Head of caudate nucleus (tissue), 42 donors: ENCODE data around the gene P3H2.

Source experiments
- DNase-seq, 42 donors: peaks; one replicate each; pipeline versions ENCODE4 v3.0.0 to v3.0.0-alpha.2; 2020 to 2021; ENCODE audit warnings: mixed read lengths in 7 of 42
- intact Hi-C: fragments of 100-400 bp; cut with DNase I; formaldehyde crosslinking; loops from one replicate; pipeline ENCODE4 v1.15.0; 2022

P3H2 gene

DNA sequence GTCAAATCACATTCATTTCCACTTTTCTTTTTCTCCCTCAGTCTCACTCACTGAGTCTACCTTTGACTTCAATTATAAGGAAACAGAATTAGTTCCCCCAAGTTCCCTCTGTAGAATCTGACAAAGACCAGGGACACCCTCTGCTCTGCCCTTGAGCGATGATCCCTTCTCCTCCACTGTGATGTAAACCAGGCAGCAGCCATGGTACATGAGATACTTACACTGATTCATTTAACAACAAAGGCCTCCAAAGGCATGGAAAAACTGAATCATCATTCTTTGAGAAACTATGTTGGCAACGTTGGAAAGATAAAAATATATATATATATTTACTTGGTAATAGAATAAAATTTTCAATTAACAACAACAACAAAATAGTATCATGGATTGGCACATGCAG is 84.1 kb downstream of the P3H2 start:
- intact Hi-C loops = no loop called here
- DNase-seq = no peak

DNA sequence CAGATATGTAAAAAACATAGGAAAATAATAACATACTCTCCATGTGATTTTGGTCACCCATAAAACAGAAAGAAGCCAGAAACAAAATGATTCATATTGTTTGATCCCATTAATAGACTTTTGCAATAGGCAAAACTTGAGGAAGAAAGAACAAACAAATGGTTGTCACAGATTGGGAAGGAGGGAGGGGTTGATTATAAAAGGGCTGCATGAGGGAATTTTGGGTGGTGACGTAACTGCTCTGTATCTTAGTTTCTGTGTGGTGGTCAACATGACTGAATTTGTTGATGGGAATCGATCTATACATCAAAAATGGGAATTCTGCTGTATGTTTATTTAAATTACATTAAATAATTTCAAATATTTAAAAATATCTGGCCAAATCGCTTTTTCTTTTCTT is 86.3 kb downstream of the P3H2 start:
- no peak for DNase-seq
- intact Hi-C loops = no loop called here

DNA sequence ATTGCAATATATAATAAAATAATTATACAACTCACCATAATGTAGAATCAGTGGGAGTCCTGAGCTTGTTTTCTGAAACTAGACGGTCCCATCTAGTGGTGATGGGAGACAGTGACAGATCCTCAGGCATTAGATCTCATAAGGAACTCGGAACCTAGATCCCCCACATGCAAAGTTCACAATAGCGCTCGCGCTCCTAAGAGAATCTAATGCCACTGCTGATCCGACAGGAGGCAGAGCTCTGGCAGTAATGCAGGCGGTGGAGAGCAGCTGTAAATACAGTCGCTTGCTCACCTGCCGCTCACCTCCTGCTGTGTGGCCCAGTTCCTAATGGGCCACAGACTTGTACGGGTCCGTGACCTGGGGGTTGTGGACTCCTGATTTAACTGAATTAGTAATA is 87.8 kb downstream of the P3H2 start:
- intact Hi-C loops = no loop called here
- DNase-seq = no peak

DNA sequence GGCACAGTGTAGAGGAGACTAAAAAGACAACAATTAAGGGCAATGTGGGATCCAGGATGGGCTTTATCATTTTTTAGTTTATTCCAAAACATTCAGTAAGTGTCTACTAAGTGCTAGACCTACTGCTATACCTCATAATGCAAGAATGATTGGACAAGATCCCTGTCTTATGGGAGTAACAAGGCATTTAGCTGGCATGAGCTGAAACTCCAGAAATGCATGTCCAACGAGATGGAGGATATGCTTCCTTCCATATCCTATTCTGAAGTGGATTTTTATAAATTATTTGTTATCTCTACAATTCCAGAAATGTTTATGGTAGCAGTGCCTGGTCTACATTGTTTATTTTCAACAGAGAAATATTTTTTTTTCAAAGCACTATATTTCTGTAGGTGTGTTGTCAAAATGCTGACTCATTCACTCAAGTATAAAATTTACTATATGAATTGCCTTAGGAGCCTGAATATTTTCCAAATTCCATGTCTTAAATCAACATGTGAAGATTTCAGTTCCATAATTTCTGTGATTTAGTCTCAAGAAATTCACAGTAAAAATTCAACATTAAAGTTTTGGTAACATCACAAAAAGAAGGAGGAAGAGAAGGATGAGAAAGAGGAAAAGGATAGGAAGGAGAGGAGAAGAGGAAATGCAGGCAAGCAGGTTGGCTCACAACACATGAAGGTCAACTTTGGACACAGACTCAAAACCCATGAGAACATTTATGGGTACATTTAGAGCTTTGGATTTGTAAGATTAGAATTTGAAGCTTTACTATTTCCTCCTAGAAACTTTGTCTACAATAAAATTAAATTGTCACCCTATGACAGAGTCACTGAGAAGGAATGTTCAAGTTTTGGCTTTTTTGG is 88.6 kb downstream of the P3H2 start:
- intact Hi-C loops = no loop called here
- no peak for DNase-seq

DNA sequence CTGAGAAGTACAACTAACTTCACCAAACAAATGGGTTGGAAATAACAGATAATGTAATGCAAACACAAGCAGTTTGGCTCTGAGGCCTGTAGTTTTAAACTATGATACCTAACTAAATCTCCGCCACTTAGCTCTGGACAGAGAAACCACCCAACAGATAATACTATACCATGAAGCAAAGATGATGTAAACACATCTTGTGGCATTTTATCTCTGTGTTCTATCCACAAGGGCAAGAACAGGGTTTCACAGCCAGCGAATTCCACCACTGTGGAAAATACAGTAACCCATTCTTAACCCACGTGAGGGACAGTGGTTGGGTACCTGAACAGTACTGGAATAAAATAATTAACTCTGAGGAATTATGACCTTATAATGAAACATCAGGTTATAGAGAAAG is 93.6 kb downstream of the P3H2 start:
- intact Hi-C loops = no loop called here
- no peak for DNase-seq

DNA sequence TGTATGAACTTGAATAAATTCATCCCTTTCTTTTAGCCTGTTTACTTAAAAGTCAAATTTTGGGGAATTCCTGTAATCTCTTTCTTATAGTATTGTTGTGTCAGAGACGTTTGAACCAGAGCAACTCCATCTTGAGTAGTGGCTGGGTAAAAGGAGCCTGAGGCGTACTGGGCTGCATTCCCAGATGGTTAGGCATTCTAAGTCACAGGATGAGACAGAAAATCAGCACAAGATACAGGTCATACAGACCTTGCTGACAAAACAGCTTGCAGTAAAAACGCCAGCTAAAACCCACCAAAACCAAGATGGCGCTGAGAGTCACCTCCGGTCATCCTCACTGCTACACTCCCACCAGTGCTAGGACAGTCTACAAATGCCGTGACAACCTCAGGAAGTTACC is 94.5 kb downstream of the P3H2 start:
- intact Hi-C loops = no loop called here
- no peak for DNase-seq

DNA sequence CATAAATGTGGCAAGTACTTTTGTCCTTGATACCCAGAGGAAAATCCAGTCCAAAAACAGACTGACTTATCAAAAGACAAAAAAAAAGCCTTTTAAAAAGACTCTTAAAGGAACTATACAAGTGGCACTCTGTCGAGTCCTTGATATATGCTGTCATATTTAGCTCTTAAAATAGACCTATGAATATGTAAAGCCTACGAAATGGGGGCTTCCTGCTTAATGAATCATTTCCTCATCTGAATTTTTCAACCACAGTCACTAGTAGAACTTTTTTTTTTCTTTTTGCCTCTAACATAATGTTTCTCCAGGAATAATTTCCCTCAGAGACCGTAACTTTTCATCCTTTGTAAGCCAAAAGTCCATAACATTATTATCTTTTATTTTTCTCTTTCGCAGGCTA is 95.8 kb downstream of the P3H2 start:
- DNase-seq = no peak

DNA sequence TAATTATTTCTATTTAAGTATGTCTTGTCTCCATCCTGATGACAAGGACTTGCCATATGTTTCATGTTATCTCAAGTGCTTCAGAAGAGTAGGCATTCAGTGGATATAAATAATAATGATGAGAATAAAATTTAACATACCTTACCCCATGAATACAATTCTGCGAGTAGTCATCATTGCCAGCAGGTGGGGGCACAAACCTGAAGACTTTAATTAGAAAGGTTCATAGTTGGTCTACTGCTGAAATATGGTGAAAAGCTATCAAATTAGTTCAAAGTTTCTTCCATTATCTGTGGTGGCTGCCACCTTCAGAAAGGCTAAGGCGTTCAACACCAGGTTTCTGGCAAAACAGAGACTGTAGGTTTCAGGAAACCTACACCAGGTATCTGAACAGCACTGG is 100.9 kb downstream of the P3H2 start:
- intact Hi-C loops = no loop called here
- DNase-seq = no peak

More for the DNA sequence above, 95.8 kb downstream of the P3H2 start:
- intact Hi-C loops = no loop called here

DNA sequence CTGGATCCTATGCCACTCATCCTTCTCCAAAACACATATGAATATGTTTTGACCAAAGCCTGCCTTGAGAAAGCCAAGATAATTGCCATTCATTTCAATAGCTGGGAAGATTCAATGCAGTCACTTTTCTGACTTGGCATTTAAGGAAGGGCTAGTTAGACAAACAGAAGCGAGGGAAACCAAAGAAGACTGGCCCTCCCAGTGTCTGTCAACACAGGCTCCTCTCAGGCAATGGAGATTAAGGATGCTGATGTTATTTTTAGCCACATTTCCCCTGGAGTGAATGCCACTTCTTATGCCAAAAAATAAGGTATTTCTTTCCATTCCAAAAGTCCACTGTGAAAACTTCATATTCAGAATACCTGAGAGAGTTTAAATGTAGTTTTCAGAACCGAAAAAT is 101.7 kb downstream of the P3H2 start:
- intact Hi-C loops = no loop called here
- no peak for DNase-seq

DNA sequence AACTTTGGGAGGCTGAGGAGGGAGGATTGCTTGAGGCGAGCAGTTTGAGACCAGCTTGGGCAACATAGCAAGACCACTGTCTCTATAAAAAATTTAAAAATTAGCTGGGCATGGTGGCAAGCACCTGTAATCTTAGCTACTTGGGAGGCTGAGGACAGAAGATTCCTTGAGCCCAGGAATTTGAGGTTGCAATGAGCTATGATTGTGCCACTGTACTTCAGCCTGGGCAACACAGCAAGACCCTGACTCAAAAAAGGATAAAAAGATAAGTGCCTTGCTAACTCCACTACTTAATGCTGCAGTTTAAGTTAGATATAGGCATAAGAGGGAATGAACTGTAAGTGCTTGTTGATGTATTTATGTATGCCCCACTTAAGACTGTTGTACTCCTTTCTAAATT is 102.2 kb downstream of the P3H2 start:
- no peak for DNase-seq

DNA sequence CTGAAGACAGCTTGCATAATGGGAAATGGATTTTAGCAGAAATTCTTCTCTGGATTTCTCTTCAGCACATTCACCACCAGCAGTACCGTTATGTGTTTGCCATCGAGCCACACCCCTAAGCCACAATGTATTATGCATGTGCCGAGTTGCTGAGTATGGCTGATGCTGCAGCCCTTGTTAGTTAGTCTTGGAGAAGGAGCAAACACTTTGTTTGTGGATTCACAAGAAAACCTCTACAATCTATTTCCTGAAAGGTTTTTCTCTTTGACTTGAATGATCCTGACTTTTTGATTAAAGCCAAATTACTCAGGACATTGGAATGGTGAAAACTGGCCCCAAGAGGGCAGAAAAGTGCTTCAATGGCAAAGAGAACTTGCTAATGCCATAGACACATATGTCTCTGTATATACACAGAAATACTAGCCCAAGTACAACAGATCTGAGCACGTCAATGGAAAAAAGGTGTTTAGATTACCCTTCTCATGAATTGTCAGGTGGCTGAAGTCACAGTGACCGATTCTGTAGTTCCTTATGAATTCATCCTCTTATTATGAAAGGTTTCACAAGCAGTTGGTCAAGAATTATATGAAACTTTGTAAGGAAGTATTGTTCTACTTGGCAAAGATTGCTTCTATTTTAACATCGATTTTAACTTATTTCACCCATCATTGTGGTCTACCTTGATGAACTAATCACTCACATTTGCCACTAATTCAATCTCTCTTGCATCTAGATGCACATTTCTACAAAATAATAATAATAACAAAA is 103.0 kb downstream of the P3H2 start:
- peak in 31 of 42 donors; percentile 2 to 72 (median 36) for DNase-seq
- intact Hi-C loops = no loop called here

More for the DNA sequence above, 102.2 kb downstream of the P3H2 start:
- intact Hi-C loops = no loop called here

DNA sequence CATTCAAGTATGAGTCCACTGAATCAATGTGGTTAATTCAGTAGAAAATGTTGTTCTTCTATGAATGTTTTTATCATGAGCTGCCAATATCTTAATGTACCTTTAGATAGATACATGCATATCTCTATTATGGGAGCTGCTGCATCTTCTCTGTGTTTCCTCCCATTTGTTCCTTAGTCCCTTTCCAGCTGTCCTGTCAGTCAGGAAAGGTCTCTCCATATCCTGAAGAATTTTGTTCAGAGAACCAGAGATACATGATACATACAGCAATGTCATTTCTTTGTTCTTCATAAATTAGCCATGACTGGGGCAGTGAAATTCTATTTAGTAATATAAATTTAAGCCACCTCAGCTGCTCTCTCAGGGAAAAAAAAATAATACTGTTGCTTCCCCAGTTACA is 103.7 kb downstream of the P3H2 start:
- no peak for DNase-seq
- intact Hi-C loops = no loop called here

DNA sequence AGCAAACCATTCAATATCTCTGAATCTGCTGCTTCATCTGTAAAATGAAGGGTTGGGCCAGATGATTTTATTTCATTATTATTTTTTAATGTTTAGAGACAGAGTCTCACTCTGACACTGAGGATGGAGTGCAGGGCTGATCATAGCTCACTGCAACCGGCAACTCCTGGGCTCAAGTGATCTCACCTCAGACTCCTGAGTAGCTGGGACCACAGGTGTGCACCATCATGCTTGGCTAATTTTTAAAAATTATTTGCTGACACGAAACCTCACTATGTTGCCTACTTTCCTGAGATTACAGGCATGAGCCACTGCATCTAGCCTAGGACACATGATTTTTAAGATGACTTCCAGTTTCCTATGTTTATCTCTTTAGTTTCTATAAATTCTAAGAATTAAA is 105.8 kb downstream of the P3H2 start:
- DNase-seq = no peak
- intact Hi-C loops = no loop called here

DNA sequence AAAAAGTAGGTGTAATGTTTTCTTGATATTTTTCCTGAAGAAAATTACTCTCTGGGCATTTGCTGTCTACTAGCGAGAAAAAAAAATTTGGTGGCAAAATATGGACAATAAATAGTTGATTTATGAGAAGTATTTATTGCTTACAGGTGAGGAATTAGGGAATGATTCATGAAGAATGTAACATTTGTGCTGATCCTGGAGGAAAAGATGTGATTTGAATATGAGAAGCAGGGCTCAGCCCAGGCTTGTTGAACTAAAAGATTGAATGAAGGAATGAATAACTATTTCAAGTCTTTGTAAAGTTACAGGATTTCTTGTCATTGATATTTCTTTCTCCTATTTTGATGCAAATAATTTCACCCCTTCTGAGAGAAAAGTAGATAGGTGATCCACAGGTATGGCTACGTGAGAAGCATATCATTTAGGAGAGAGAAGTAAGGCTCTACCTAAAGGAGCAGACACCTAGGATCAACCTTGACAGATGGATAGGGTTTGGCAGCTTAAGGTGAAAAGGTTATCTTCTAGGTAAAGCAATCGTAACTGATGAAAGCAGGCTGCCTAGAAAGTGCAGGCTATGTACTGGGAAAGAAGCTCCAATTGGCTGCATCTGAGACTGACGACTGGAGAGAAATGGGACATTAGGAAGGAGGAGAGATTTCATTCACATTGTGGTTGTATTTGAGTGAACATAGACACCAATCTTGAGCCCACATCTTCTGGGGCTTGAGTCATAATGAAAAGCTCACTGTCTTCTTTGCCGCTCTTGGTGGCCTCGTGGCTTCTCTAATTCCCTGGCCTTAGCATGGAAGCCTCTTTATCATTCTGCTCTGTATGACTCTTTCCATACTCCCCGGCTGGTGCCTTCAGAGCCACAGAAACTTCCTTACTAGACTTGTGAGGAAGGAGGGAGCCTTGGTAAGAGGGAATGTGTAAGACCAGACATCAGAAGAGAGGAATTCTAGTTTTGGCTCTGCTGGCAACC is 106.5 kb downstream of the P3H2 start:
- no peak for DNase-seq
- intact Hi-C loops = no loop called here

DNA sequence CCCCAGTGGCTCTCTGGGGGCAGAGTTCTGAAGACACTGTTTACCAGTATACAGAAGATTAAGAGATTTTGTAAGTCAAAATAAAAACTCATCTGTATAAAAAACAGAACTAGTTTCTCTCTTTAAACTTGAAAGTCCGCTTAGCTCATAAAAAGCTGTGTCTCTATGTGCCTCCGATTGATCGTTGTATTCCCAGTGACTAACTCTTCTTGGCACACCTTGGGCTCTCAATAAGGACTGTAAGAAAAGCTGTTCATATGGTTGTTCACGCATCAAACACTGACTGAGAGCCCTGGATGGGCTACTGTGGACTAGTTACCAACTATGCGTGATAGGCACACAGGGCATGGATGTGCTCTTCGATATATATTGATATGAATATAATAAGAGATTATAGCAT is 107.9 kb downstream of the P3H2 start:
- no peak for DNase-seq
- intact Hi-C loops = no loop called here

DNA sequence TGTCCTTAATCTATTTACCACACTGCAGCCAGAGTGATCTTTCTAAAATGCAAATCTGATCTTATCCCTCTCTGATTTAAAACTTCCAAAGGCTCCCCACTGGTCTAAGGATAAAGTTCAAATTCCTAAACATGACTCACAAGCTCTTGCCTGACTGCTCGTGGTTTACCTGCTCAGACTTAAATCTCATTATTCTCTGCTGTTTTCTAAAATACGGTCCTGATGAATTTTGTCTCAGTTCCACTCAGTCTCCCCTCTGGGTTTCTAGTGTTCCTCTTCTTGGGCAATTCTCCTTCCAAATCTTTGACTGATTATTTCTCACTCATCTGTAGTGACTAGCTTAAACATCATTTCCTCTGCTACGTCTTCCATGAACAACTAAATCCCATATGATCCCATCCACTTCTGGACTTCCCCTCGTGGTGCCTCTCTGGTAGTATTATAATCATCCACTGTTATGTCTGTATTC is 108.3 kb downstream of the P3H2 start:
- intact Hi-C loops = no loop called here
- no peak for DNase-seq

DNA sequence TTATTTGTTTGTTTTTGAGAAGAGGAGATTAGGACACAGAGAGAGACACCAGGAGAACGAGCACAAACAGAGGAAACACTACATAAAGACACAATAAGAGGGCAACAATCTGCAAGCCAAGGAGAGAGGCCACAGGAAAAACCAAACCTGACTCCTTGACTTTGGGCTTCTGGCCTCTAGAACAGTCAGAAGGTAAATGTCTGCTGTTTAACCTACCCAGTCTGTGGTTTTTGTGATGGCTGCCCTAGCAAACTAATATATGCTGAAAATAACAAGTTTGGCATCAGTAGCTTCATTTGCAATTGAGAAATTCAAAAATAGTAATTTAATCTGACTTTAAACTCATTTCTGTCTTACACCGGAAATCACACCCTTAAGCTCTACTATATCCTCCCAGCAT is 110.2 kb downstream of the P3H2 start:
- no peak for DNase-seq
- intact Hi-C loops = no loop called here

DNA sequence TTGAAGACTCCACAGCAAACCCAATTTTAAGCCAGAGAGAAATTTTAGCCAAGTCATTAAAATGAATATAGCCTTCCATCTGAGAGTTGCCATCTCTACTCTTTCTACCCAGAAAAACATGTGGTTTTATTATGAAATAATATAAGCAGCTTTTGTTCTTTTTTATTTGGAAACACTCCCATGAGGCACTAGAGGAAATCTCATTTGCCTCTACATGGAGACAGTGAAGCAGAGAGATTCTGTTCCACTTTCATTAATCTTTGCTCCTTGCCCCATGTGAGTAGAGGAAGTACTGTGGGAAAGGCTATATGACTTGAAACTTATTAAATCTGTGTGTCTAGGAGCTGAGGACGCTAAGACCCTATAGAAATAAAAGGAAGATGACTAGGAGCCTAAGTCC is 111.1 kb downstream of the P3H2 start:
- intact Hi-C loops = no loop called here

DNA sequence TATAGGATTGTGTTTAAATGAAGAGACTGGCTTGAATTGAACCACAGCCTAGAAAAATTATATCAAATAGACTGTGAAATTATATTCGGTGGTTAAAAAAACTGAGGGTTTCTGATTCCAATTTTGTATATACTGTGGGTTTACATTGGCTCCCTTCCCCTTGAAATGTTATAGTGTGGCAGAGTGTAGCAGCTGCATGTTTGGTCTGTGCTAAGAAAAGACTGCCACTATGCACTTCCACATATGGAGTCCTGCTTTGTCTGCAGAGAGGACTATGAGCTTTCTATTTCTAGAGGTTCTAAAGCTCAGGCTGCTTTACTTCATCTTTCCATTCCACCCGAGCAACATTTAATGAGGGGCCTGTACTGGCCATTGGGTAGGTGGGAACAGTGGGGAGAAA is 112.3 kb downstream of the P3H2 start:
- intact Hi-C loops = no loop called here
- DNase-seq = no peak

More for the DNA sequence above, 111.1 kb downstream of the P3H2 start:
- DNase-seq = no peak
